Measurements from ENCODE around the gene GALNT11. TPM values are rescaled to one million over a fixed set of nuclear protein-coding genes. Genes with fewer than 3 reads are reported as not detected.

GALNT11 gene
- total RNA-seq, 1 donor from 2014 or later, result 65.5 TPM

- H3K27ac Mint-ChIP-seq, result no peak overlapping the region
- Histone ChIP-seq H3K27ac (no peak overlapping the region), H3K4me3 (no peak overlapping the region), H3K27me3 (no peaks in the 10 kb centered on the region), H3K79me2 (ENCODE audit: low read depth) (no peaks in the 10 kb centered on the region), H3K9ac (no peak overlapping the region), H4K20me1 (ENCODE audit: low read depth) (no peaks in the 10 kb centered on the region), H3K36me3 (no peaks in the 10 kb centered on the region), H3K4me2 (no peak overlapping the region), H3F3A (ENCODE audit: low read depth) (no peaks in the 10 kb centered on the region), H3K9me3 (ENCODE audit: low read depth) (no peaks in the 10 kb centered on the region), H2AFZ (replicated peaks) (no peak overlapping the region), H3K4me1 (no peaks in the 10 kb centered on the region)
- no peak for DNase-seq (ENCODE audit: low spot score)
- H3K36me3 Mint-ChIP-seq, result peaks cover 30% of the 10 kb centered on the region
- no peaks in the 10 kb centered on the region for H3K4me1 Mint-ChIP-seq
- H3K27me3 Mint-ChIP-seq (ENCODE audit: insufficient read depth, low read depth), result no peaks in the 10 kb centered on the region
- no peak overlapping the region for H3K4me3 Mint-ChIP-seq
- H3K9me3 Mint-ChIP-seq, result no peaks in the 10 kb centered on the region
- no peak for TF ChIP-seq CTCF (IDR thresholded peaks at IDR 0.05)
Measured at GRCh38 chr7:152112829-152113228, 87.4 kb downstream of the GALNT11 start.

- H3K27ac Mint-ChIP-seq, result no peak overlapping the region
- H3K4me3 ChIP-seq, result no peak overlapping the region
- no peaks in the 10 kb centered on the region for H3K4me1 Mint-ChIP-seq
Measured at GRCh38 chr7:152115021-152115718, 89.7 kb downstream of the GALNT11 start.

DNA sequence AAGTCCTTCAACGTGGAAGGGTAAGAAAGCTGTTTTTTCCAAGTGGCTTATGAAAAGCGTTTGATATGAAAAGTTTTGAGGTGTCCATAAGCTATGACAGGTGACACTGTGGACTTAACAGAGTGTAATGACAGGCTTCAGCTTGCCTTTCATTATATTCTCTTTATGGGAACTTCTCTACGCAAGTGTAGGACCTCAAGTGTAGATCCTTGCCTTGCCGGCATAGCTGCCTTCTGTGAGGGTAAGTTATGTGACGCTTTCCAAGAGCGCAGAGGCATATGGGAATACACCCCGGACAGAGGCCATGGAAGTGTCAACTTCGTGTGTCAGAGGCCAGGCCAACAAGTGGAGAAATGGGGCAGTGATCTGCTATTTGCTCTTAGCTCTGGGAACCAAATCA is 91.9 kb downstream of the GALNT11 start:
- H3K27me3 Mint-ChIP-seq (ENCODE audit: insufficient read depth, low read depth), result no peaks in the 10 kb centered on the region
- H3K9me3 Mint-ChIP-seq, result no peaks in the 10 kb centered on the region
- H3K4me1 Mint-ChIP-seq, result no peaks in the 10 kb centered on the region
- Histone ChIP-seq H3K27me3 (no peaks in the 10 kb centered on the region), H3K36me3 (no peaks in the 10 kb centered on the region), H3K4me2 (no peak overlapping the region), H3K4me3 (no peak overlapping the region), H3K4me1 (no peaks in the 10 kb centered on the region), H3K9ac (no peak overlapping the region), H3K79me2 (ENCODE audit: low read depth) (no peaks in the 10 kb centered on the region), H4K20me1 (ENCODE audit: low read depth) (no peaks in the 10 kb centered on the region), H3F3A (ENCODE audit: low read depth) (no peaks in the 10 kb centered on the region), H2AFZ (replicated peaks) (no peak overlapping the region), H3K9me3 (ENCODE audit: low read depth) (no peaks in the 10 kb centered on the region), H3K27ac (no peak overlapping the region)
- no peak for DNase-seq (ENCODE audit: low spot score)
- peaks cover 50% of the 10 kb centered on the region for H3K36me3 Mint-ChIP-seq
- H3K27ac Mint-ChIP-seq, result no peak overlapping the region
- H3K4me3 Mint-ChIP-seq, result no peak overlapping the region
- no peak for TF ChIP-seq CTCF (IDR thresholded peaks at IDR 0.05)
- TF ChIP-seq EZH2 (IDR thresholded peaks at IDR 0.05), result no peak
- no peak for TF ChIP-seq EZH2phosphoT487 (IDR thresholded peaks at IDR 0.05)

More at GRCh38 chr7:152115021-152115718, 89.7 kb downstream of the GALNT11 start:
- H3K27me3 Mint-ChIP-seq (ENCODE audit: insufficient read depth, low read depth), result no peaks in the 10 kb centered on the region
- H3F3A ChIP-seq (ENCODE audit: low read depth), result no peaks in the 10 kb centered on the region
- H3K9ac ChIP-seq, result no peak overlapping the region
- peaks cover 35% of the 10 kb centered on the region for H3K36me3 Mint-ChIP-seq
- no peak overlapping the region for H3K4me2 ChIP-seq
- no peaks in the 10 kb centered on the region for H3K9me3 Mint-ChIP-seq
- no peaks in the 10 kb centered on the region for H4K20me1 ChIP-seq (ENCODE audit: low read depth)
- TF ChIP-seq EZH2phosphoT487 (IDR thresholded peaks at IDR 0.05) (no peak), CTCF (IDR thresholded peaks at IDR 0.05) (no peak), EZH2 (IDR thresholded peaks at IDR 0.05) (no peak)
- no peak overlapping the region for H3K4me3 Mint-ChIP-seq
- H3K9me3 ChIP-seq (ENCODE audit: low read depth), result no peaks in the 10 kb centered on the region
- H2AFZ ChIP-seq (replicated peaks), result no peak overlapping the region
- no peak for DNase-seq (ENCODE audit: low spot score)
- no peaks in the 10 kb centered on the region for H3K79me2 ChIP-seq (ENCODE audit: low read depth)
- H3K36me3 ChIP-seq, result no peaks in the 10 kb centered on the region
- H3K27ac ChIP-seq, result no peak overlapping the region
- no peaks in the 10 kb centered on the region for H3K4me1 ChIP-seq
- no peaks in the 10 kb centered on the region for H3K27me3 ChIP-seq
